K562 (cell line): ENCODE results near the gene EPHB2. TPM values are rescaled to one million over a fixed set of nuclear protein-coding genes. Genes with fewer than 3 reads are reported as not detected.

Source experiments
- ATAC-seq: fragments of 200-7000 bp; cut with Tn5 transposase; 3 replicates; pipeline ENCODE4 v1.9.1; 2020; ENCODE audit warnings: moderate library complexity
- BruUV-seq: library from RNA; stranded (reverse); fragments of 400-500 nt; replicated peaks from 2 replicates; lab custom pipeline; 2021; lab: Mats Ljungman, UMichigan
- CTCF ChIA-PET: fragments of 300-600 bp; formaldehyde crosslinking; extraction: SDS; loops from one replicate; lab custom pipeline; 2021; ENCODE audit warnings: low intra/inter-chr PET ratio; lab: Yijun Ruan, JAX
- POLR2A ChIA-PET: fragments of 300-600, 350-650 bp; sonication (Branson Sonifier 250); formaldehyde crosslinking; extraction: SDS; loops from one replicate; lab custom pipeline; 2021; ENCODE audit warnings: antibody characterized with exemption, inconsistent platforms; lab: Yijun Ruan, JAX
- DNase-seq, 4 experiments: peaks; one replicate each; pipeline versions ENCODE4 v3.0.0 to v3.0.0-alpha.2; 2011 to 2018; ENCODE audit warnings: low spot score in 3 of 4, mixed read lengths in 3 of 4; ENCODE audit errors: extremely low read depth in 1 of 4
- FAIRE-seq: peaks from 2 replicates; lab custom pipeline; 2011; peaks lifted over from hg19 to GRCh38; lab: Jason Lieb, UNC
- H2AFZ ChIP-seq: 2 replicates; pipeline ENCODE4 v1.6.0; 2011; ENCODE audit warnings: low read depth, low read length, control low read depth, inconsistent platforms
- H3K27ac ChIP-seq: fragments of 200-600 bp; 3 replicates; pipeline ENCODE4 v1.8.0; 2011; ENCODE audit warnings: low read depth, mild to moderate bottlenecking, control low read depth, inconsistent platforms, low read length, moderate library complexity, mixed read lengths; ENCODE audit errors: extremely low read depth
- H3K27me3 ChIP-seq, 2 experiments: fragments of 300-600 bp in 1 of 2; 2 replicates in 1 of 2; 3 replicates in 1 of 2; pipeline versions ENCODE4 v1.6.0 to v1.8.0; 2011; ENCODE audit warnings: inconsistent platforms in 2 of 2, low read length in 2 of 2, mild to moderate bottlenecking in 1 of 2, mixed read lengths in 1 of 2, moderate library complexity in 1 of 2; ENCODE audit not compliant: control insufficient read depth in 2 of 2, insufficient read depth in 2 of 2
- H3K36me3 ChIP-seq: fragments of 300-600 bp; 3 replicates; pipeline ENCODE4 v1.8.0; 2011; ENCODE audit warnings: mild to moderate bottlenecking, low read length, inconsistent platforms; ENCODE audit not compliant: control insufficient read depth, insufficient read depth
- H3K4me1 ChIP-seq, 2 experiments: fragments of 200-600 bp in 1 of 2; replicated peaks in 1 of 2; 2 replicates in 1 of 2; 3 replicates in 1 of 2; pipeline versions ENCODE4 v1.5.1 to v1.8.0; 2011; ENCODE audit warnings: inconsistent platforms in 2 of 2, low read length in 2 of 2, mild to moderate bottlenecking in 1 of 2, mixed read lengths in 1 of 2, moderate library complexity in 1 of 2; ENCODE audit not compliant: control insufficient read depth in 2 of 2, insufficient read depth in 2 of 2
- H3K4me2 ChIP-seq: 2 replicates; pipeline ENCODE4 v1.6.1; 2011; ENCODE audit warnings: low read length, control low read depth, inconsistent platforms, mixed read lengths; ENCODE audit not compliant: insufficient read depth
- H3K4me3 ChIP-seq: fragments of 200-600 bp; sonication (generic), shearing (Covaris generic); 2 replicates; pipeline ENCODE4 v1.5.1; 2016; ENCODE audit warnings: control low read depth, inconsistent platforms
- H3K79me2 ChIP-seq: fragments of 200-600 bp; 3 replicates; pipeline ENCODE4 v1.8.0; 2011; ENCODE audit warnings: low read length, inconsistent platforms; ENCODE audit not compliant: control insufficient read depth, insufficient read depth
- H3K9ac ChIP-seq, 2 experiments: 2 replicates each; pipeline versions ENCODE4 v1.6.0 to v1.6.1; 2011; ENCODE audit warnings: low read depth in 2 of 2, low read length in 2 of 2, control low read depth in 1 of 2, inconsistent platforms in 1 of 2, mild to moderate bottlenecking in 1 of 2, mixed read lengths in 1 of 2; ENCODE audit not compliant: insufficient read depth in 1 of 2
- H3K9me1 ChIP-seq: one replicate; pipeline ENCODE4 v1.6.0; 2011; ENCODE audit warnings: inconsistent platforms, mild to moderate bottlenecking, low read length, moderate library complexity; ENCODE audit not compliant: control insufficient read depth, insufficient read depth
- H3K9me3 ChIP-seq: replicated peaks from 2 replicates; pipeline ENCODE4 v1.5.1; 2011; ENCODE audit warnings: low read depth, low read length, inconsistent platforms; ENCODE audit not compliant: control insufficient read depth, insufficient read depth
- H4K20me1 ChIP-seq: replicated peaks from 2 replicates; pipeline ENCODE4 v1.6.1; 2011; ENCODE audit warnings: low read length, inconsistent platforms, mixed read lengths; ENCODE audit not compliant: control insufficient read depth, insufficient read depth
- ARID1B ChIP-seq: fragments of 450-650 bp; IDR thresholded peaks from 2 replicates; pipeline ENCODE4 v1.6.1; 2016; ENCODE audit warnings: antibody characterized with exemption, mild to moderate bottlenecking, inconsistent platforms
- CBFA2T2 ChIP-seq: fragments of 450-650 bp; conservative IDR thresholded peaks from 2 replicates; pipeline ENCODE4 v1.6.1; 2017; ENCODE audit warnings: mild to moderate bottlenecking
- KLF1 ChIP-seq: fragments of 450-650 bp; IDR thresholded peaks from 2 replicates; pipeline ENCODE4 v1.6.1; 2016; ENCODE audit warnings: missing genetic modification characterization, missing compliant biosample characterization
- KLF16 ChIP-seq: IDR thresholded peaks from 2 replicates; pipeline ENCODE4 v1.6.1; 2016; ENCODE audit warnings: antibody characterized with exemption
- NRF1 ChIP-seq, 2 experiments: fragments of 450-650 bp; IDR thresholded peaks in 1 of 2; conservative IDR thresholded peaks in 1 of 2; 2 replicates each; pipeline ENCODE4 v1.6.1; 2014; ENCODE audit warnings: mild to moderate bottlenecking in 2 of 2
- RAD21 ChIP-seq, 2 experiments: fragments of 250-450 bp in 1 of 2; fragments of 450-650 bp in 1 of 2; sonication (Bioruptor Pico) in 1 of 2; formaldehyde crosslinking in 1 of 2; IDR thresholded peaks in 1 of 2; conservative IDR thresholded peaks in 1 of 2; 2 replicates each; pipeline versions ENCODE4 v1.4.0 to v1.8.0; 2020 to 2022; ENCODE audit warnings: mild to moderate bottlenecking in 2 of 2, moderate library complexity in 1 of 2
- SPI1 ChIP-seq: IDR thresholded peaks from 2 replicates; pipeline ENCODE4 v1.6.1; 2011; ENCODE audit warnings: low read depth, low read length, control low read depth, borderline replicate concordance
- TFAP4 ChIP-seq: sonication (generic); formaldehyde crosslinking; IDR thresholded peaks from 2 replicates; pipeline ENCODE4 v1.8.0; 2022; ENCODE audit warnings: missing genetic modification reagents, mild to moderate bottlenecking, moderate library complexity, borderline replicate concordance
- ZC3H8 ChIP-seq: fragments of 450-650 bp; IDR thresholded peaks from 2 replicates; pipeline ENCODE4 v1.6.1; 2017
- ZNF41 ChIP-seq: fragments of 250-450 bp; sonication (Bioruptor Pico); conservative IDR thresholded peaks from 2 replicates; pipeline ENCODE4 v1.4.0; 2020; ENCODE audit warnings: mild to moderate bottlenecking
- ZNF444 ChIP-seq: fragments of 250-450 bp; sonication (Bioruptor Pico); IDR thresholded peaks from 2 replicates; pipeline ENCODE4 v1.4.0; 2020; ENCODE audit warnings: mild to moderate bottlenecking, moderate library complexity
- WGBS: fragments of 100-300 bp; shearing (Covaris generic); methylation state at CpG from one replicate; pipeline ENCODE4 v1.1.6; 2016; ENCODE audit warnings: low coverage, mixed read lengths; ENCODE audit not compliant: insufficient coverage; ENCODE audit errors: missing lambda C conversion rate; 5-methylcytosine and 5-hydroxymethylcytosine counted together
- in situ Hi-C: fragments of 300-500 bp; cut with MboI; formaldehyde crosslinking; loops from 4 replicates; pipeline ENCODE4 v1.15.0; 2018; ENCODE audit warnings: inconsistent platforms, mixed read lengths
- intact Hi-C: fragments of 100-400 bp; cut with micrococcal nuclease; formaldehyde crosslinking; loops from 2 replicates; pipeline ENCODE4 v1.14.2; 2022
- polyA plus RNA-seq, 8 experiments: library from polyadenylated mRNA; depleted of rRNA in 4 of 8; stranded (reverse) in 5 of 8; unstranded in 3 of 8; fragments of >200 nt; fragmentation: Nextera tagmentation in 2 of 8; fragmentation: Illumina TruSeq in 1 of 8; extraction: Ambion mirVana in 2 of 8; extraction: Trizol in 1 of 8; gene quantifications; 2 replicates each; pipeline versions ENCODE4 v1.2.1 to v1.2.3, GENCODE V29; 2011 to 2014; ENCODE audit warnings: inconsistent platforms in 1 of 8, missing spikeins in 1 of 8
- total RNA-seq, 7 experiments: library from RNA; depleted of rRNA in 6 of 7; stranded (reverse); fragments of >200 nt in 6 of 7; fragmentation: Illumina TruSeq in 2 of 7; extraction: Trizol in 2 of 7; gene quantifications; 2 replicates each; pipeline versions ENCODE4 v1.2.1 to v1.2.3, GENCODE V29; 2011 to 2021; ENCODE audit warnings: low replicate concordance in 1 of 7
- TF ChIP-seq, protein P1 (sequence below), 2 experiments: fragments of 200-800 bp in 1 of 2; sonication (Bioruptor generic) in 1 of 2; sonication (generic) in 1 of 2; formaldehyde crosslinking in 1 of 2; IDR thresholded peaks in 1 of 2; conservative IDR thresholded peaks in 1 of 2; 2 replicates each; pipeline versions ENCODE4 v1.5.0 to v1.6.1; 2016 to 2020; ENCODE audit warnings: missing compliant biosample characterization in 1 of 2, missing genetic modification characterization in 1 of 2, missing genetic modification reagents in 1 of 2

Gene EPHB2
- total and polyA plus RNA-seq, 9 of the 15 experiments (the other 6 are each of a cell fraction or from before 2014, with no cell fraction given) = not detected

DNA sequence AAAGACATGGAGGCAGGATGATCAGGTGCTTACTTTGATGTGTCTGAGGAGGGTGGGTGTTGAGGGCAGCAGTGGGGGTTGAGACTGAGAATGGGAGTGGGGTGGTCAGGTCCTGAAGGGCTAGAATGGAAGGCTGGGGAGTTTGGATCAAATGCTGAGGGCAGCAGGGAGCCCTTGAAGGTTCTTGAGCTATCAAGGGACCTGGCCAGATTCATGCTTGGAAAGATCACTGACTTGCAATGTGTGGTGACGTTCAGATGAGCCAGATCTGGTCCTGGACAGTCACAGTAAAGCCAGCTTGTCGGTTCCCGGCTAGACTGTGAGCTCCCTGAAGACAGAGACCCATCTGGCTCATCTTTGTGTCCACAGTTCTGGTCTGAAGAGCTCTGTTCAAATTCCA is 3.8 kb downstream of the EPHB2 start:
- ATAC-seq (no peak), FAIRE-seq (no peak), DNase-seq (no peak)
- H3K27me3 ChIP-seq = peaks cover 38 to 61% of the 10 kb centered on the region in 2 experiments
- no peaks in the 10 kb centered on the region for H3K9me1 ChIP-seq
- H3K9ac ChIP-seq = no peak overlapping the region
- H3K4me2 ChIP-seq = no peak overlapping the region
- ChIA-PET POLR2A (interaction anchor here (1.1 kb wide), 1 partner anchor 13 kb away, joined by 3 read pairs; no protein-coding TSS in a partner anchor), CTCF (no interaction called here)
- in situ Hi-C loops (no loop called here), intact Hi-C loops (no loop called here)
- BruUV-seq = no TSS peak
- H3K4me1 ChIP-seq = peaks cover 0 to 29% of the 10 kb centered on the region in 2 experiments; a peak in 3 of 5 replicates
- H3K27ac ChIP-seq = no peak overlapping the region
- no peak overlapping the region for H2AFZ ChIP-seq
- no peaks in the 10 kb centered on the region for H3K9me3 ChIP-seq
- H3K4me3 ChIP-seq = no peak overlapping the region
- no peaks in the 10 kb centered on the region for H3K79me2 ChIP-seq
- 0% methylated on average over 3 of the region's 3 CpGs for WGBS
- H4K20me1 ChIP-seq = peaks cover 38% of the 10 kb centered on the region
- TF ChIP-seq RAD21 (CRISPR knock-in tag; conservative IDR thresholded peaks at IDR 0.05 in 1 of 2, IDR thresholded peaks at IDR 0.05 in 1 of 2) = no peak
- TF ChIP-seq ARID1B = no peak
- TF ChIP-seq KLF1 (tag) = no peak
- no peaks in the 10 kb centered on the region for H3K36me3 ChIP-seq

DNA sequence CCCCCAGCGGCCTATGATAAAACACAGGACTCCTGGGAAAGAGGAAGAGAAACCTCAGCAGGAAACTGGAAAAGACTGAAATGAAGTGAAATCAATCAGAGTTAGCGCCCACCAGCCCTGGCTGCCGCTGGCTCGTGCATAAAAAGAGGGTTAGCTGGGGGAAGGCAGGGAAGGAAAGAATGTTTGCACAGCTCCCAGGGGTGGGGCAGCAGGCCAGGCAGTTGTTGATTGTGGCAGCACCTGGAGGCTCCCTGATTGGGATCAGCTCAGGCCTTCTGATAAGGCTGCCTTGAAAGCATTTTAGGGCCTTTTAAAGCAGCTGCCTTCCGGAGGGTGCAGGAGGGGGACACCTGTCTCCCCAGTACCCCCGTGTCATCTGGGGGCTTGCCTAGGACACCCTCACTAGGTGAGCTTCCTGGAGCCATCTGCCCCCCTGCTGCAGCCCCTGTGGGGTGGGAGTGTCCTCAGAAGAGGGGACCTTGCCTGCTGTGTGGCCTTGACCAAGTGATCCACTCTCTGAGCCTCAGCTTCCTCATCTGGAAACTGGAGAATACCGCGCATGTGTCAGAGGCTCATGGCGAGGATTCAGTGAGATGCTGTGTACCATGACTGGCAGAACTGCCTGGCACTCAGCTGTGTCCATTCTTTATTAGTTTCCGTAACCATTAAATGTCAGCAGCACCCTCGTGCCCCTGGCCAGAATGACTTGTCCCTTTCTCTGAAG is 6.6 kb downstream of the EPHB2 start:
- peak in 1 of 4 experiments; percentile 29 for DNase-seq
- ChIA-PET CTCF (no interaction called here), POLR2A (interaction anchor here (0.7 to 1.2 kb wide), 2 partner anchors 15 to 23 kb away, joined by 3 to 7 read pairs; no protein-coding TSS in a partner anchor)
- no peaks in the 10 kb centered on the region for H3K9me1 ChIP-seq
- no peak overlapping the region for H3K27ac ChIP-seq
- intact Hi-C loops (no loop called here), in situ Hi-C loops (no loop called here)
- H3K9ac ChIP-seq = peak overlapping the region in 1 of 2 experiments; percentile 14; a peak in 1 of 4 replicates
- H3K79me2 ChIP-seq = no peaks in the 10 kb centered on the region
- ATAC-seq = peak; percentile 26; the same call in 1 of the 3 replicates
- H3K4me2 ChIP-seq = no peak overlapping the region
- no peak overlapping the region for H2AFZ ChIP-seq
- no peaks in the 10 kb centered on the region for H3K9me3 ChIP-seq
- peaks cover 29% of the 10 kb centered on the region; the same call in 1 of the 2 replicates for H4K20me1 ChIP-seq
- no peak for FAIRE-seq
- peaks cover 30 to 71% of the 10 kb centered on the region in 2 experiments for H3K27me3 ChIP-seq
- WGBS = 11% methylated on average over 11 of the region's 11 CpGs
- BruUV-seq = no TSS peak
- H3K4me3 ChIP-seq = no peak overlapping the region
- peaks cover 0 to 7% of the 10 kb centered on the region in 2 experiments; a peak in 1 of 5 replicates for H3K4me1 ChIP-seq
- no peaks in the 10 kb centered on the region for H3K36me3 ChIP-seq
- 0 out of 2 replicates have a peak, but pooled peaks have one; percentile 26 for TF ChIP-seq TFAP4 (CRISPR knock-in tag)
- TF ChIP-seq NRF1 (conservative IDR thresholded peaks at IDR 0.05 in 1 of 2, IDR thresholded peaks at IDR 0.05 in 1 of 2) = peak; percentile 61 to 67
- no peak for TF ChIP-seq ZNF444 (CRISPR knock-in tag)
- peak; percentile 38 for TF ChIP-seq CBFA2T2
- TF ChIP-seq, protein P1, sequence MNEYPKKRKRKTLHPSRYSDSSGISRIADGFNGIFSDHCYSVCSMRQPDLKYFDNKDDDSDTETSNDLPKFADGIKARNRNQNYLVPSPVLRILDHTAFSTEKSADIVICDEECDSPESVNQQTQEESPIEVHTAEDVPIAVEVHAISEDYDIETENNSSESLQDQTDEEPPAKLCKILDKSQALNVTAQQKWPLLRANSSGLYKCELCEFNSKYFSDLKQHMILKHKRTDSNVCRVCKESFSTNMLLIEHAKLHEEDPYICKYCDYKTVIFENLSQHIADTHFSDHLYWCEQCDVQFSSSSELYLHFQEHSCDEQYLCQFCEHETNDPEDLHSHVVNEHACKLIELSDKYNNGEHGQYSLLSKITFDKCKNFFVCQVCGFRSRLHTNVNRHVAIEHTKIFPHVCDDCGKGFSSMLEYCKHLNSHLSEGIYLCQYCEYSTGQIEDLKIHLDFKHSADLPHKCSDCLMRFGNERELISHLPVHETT (CRISPR knock-in tag; conservative IDR thresholded peaks at IDR 0.05 in 1 of 2, IDR thresholded peaks at IDR 0.05 in 1 of 2) = no peak
- TF ChIP-seq ZNF41 = no peak
- 0 out of 2 replicates have a peak, but pooled peaks have one; percentile 12 for TF ChIP-seq KLF16
- no peak for TF ChIP-seq ZC3H8
- 0 out of 2 replicates have a peak, but pooled peaks have one; percentile 28 for TF ChIP-seq SPI1
